PC-3 (cell line): ENCODE data around the gene IGSF9B. TPM values are rescaled to one million over a fixed set of nuclear protein-coding genes. Genes with fewer than 3 reads are reported as not detected.

Experiments
- ATAC-seq: fragments of 200-7000 bp; cut with Tn5 transposase; 2 replicates; pipeline ENCODE4 v1.9.1; 2020; ENCODE audit warnings: mild to moderate bottlenecking, moderate library complexity
- BruUV-seq: library from RNA; stranded (reverse); fragments of 400-500 nt; replicated peaks from 2 replicates; lab custom pipeline; 2021; lab: Mats Ljungman, UMichigan
- CTCF ChIA-PET: fragments of 300-600 bp; sonication (Branson Sonifier 250); formaldehyde crosslinking; loops from one replicate; lab custom pipeline; 2022; ENCODE audit warnings: antibody characterized with exemption; lab: Charles Lee
- POLR2A ChIA-PET: fragments of 300-600 bp; sonication (Branson Sonifier 250); formaldehyde crosslinking; loops from one replicate; lab custom pipeline; 2022; ENCODE audit warnings: antibody characterized with exemption; ENCODE audit not compliant: unreplicated experiment; lab: Charles Lee
- DNase-seq: peaks from one replicate; pipeline ENCODE4 v3.0.0-alpha.2; 2015
- H2AFZ ChIP-seq: fragments of 300-600 bp; sonication (generic); 2 replicates; pipeline ENCODE4 v1.6.0; 2016; ENCODE audit warnings: antibody characterized with exemption, low read length
- H3F3A ChIP-seq: fragments of 300-600 bp; sonication (generic); one replicate; pipeline ENCODE4 v1.6.0; 2017; ENCODE audit warnings: antibody characterized with exemption, low read length, control low read depth, mild to moderate bottlenecking; ENCODE audit not compliant: unreplicated experiment
- H3K27ac ChIP-seq: fragments of 300-600 bp; sonication (generic); 2 replicates; pipeline ENCODE4 v1.5.1; 2016; ENCODE audit warnings: mild to moderate bottlenecking, low read length
- H3K27me3 ChIP-seq: fragments of 300-600 bp; sonication (generic); 2 replicates; pipeline ENCODE4 v1.6.1; 2016; ENCODE audit warnings: low read length, mixed read lengths
- H3K36me3 ChIP-seq: fragments of 300-600 bp; sonication (generic); 2 replicates; pipeline ENCODE4 v1.6.1; 2016; ENCODE audit warnings: low read depth, mixed run types, low read length, mixed read lengths
- H3K4me1 ChIP-seq: fragments of 300-600 bp; sonication (generic); 2 replicates; pipeline ENCODE4 v1.5.1; 2016; ENCODE audit warnings: low read length; ENCODE audit not compliant: insufficient read depth
- H3K4me2 ChIP-seq: fragments of 300-600 bp; sonication (generic); 2 replicates; pipeline ENCODE4 v1.6.0; 2016; ENCODE audit warnings: low read length
- H3K4me3 ChIP-seq: fragments of 300-600 bp; sonication (generic); 2 replicates; pipeline ENCODE4 v1.5.1; 2016; ENCODE audit warnings: mild to moderate bottlenecking, low read length, mixed read lengths
- H3K79me2 ChIP-seq: fragments of 300-600 bp; sonication (generic); 2 replicates; pipeline ENCODE4 v1.6.1; 2017; ENCODE audit warnings: low read length, mixed read lengths
- H3K9ac ChIP-seq: fragments of 300-600 bp; sonication (generic); 2 replicates; pipeline ENCODE4 v1.6.0; 2016; ENCODE audit warnings: mild to moderate bottlenecking, low read length
- H3K9me2 ChIP-seq: fragments of 300-600 bp; sonication (generic); replicated peaks from 2 replicates; pipeline ENCODE4 v1.6.1; 2016; ENCODE audit warnings: mixed run types, low read length, mixed read lengths
- H3K9me3 ChIP-seq: fragments of 300-600 bp; sonication (generic); 2 replicates; pipeline ENCODE4 v1.6.1; 2016; ENCODE audit warnings: low read length, mixed read lengths
- H4K20me1 ChIP-seq: fragments of 300-600 bp; sonication (generic); 2 replicates; pipeline ENCODE4 v1.6.1; 2016; ENCODE audit warnings: low read length, mixed read lengths
- CTCF ChIP-seq: fragments of 300-600 bp; sonication (generic); conservative IDR thresholded peaks from 2 replicates; pipeline ENCODE4 v1.5.1; 2017; ENCODE audit warnings: antibody characterized with exemption, low read depth, mild to moderate bottlenecking, low read length
- EZH2 ChIP-seq: fragments of 300-600 bp; sonication (generic); IDR thresholded peaks from one replicate; pipeline ENCODE4 v1.6.1; 2017; ENCODE audit warnings: antibody characterized with exemption, mild to moderate bottlenecking, low read length; ENCODE audit not compliant: unreplicated experiment
- EZH2phosphoT487 ChIP-seq: fragments of 300-600 bp; sonication (generic); IDR thresholded peaks from 2 replicates; pipeline ENCODE4 v1.6.1; 2018; ENCODE audit warnings: mild to moderate bottlenecking, antibody characterized with exemption, low read length, borderline replicate concordance
- intact Hi-C: fragments of 100-400 bp; cut with micrococcal nuclease; formaldehyde crosslinking; loops from 2 replicates; pipeline ENCODE4 v1.9.0; 2023
- total RNA-seq: library from RNA; depleted of rRNA; stranded (reverse); fragments of >200 nt; gene quantifications from 2 replicates; pipeline ENCODE4 v1.2.3, GENCODE V29; 2014

IGSF9B gene
- total RNA-seq, 1 experiment from 2014 or later, result 0.58 TPM

- ChIA-PET POLR2A (no interaction called here), CTCF (no interaction called here)
- Histone ChIP-seq H4K20me1 (no peaks in the 10 kb centered on the region), H3K27me3 (peaks cover 20% of the 10 kb centered on the region), H3K27ac (no peak overlapping the region), H3K9me3 (no peaks in the 10 kb centered on the region), H2AFZ (no peak overlapping the region), H3K4me2 (no peak overlapping the region), H3K79me2 (no peaks in the 10 kb centered on the region), H3K4me1 (no peaks in the 10 kb centered on the region), H3K36me3 (no peaks in the 10 kb centered on the region), H3F3A (no peaks in the 10 kb centered on the region), H3K9ac (no peak overlapping the region), H3K9me2 (no peaks in the 10 kb centered on the region), H3K4me3 (no peak overlapping the region)
- DNase-seq (no peak), ATAC-seq (no peak)
- intact Hi-C loops, result no loop called here
- TF ChIP-seq EZH2 (no peak), CTCF (no peak), EZH2phosphoT487 (no peak)
- BruUV-seq, result no TSS peak
Measured at GRCh38 chr11:133895061-133895479, 61.7 kb downstream of the IGSF9B start.

- H3F3A ChIP-seq, result no peaks in the 10 kb centered on the region
- no peak overlapping the region for H3K9ac ChIP-seq
- H3K4me2 ChIP-seq, result no peak overlapping the region
- no peak for TF ChIP-seq EZH2
- H3K4me3 ChIP-seq, result no peak overlapping the region
- H3K4me1 ChIP-seq, result no peaks in the 10 kb centered on the region
- intact Hi-C loops, result no loop called here
- H3K36me3 ChIP-seq, result no peaks in the 10 kb centered on the region
- no peaks in the 10 kb centered on the region for H4K20me1 ChIP-seq
- BruUV-seq, result no TSS peak
- H3K27me3 ChIP-seq, result peaks cover 20% of the 10 kb centered on the region
- H3K27ac ChIP-seq, result no peak overlapping the region
- no peak overlapping the region for H2AFZ ChIP-seq
- H3K79me2 ChIP-seq, result no peaks in the 10 kb centered on the region
- H3K9me2 ChIP-seq, result no peaks in the 10 kb centered on the region
- POLR2A ChIA-PET, result no interaction called here
- DNase-seq (no peak), ATAC-seq (no peak)
- H3K9me3 ChIP-seq, result peaks cover 11% of the 10 kb centered on the region; the same call in 1 of the 2 replicates
- CTCF ChIA-PET, result no interaction called here
Measured at GRCh38 chr11:133893381-133893780, 63.4 kb downstream of the IGSF9B start.

GRCh38 chr11:133892584-133893380 lies 64.0 kb downstream of the IGSF9B start:
- Histone ChIP-seq H3K9me3 (peaks cover 15% of the 10 kb centered on the region; the same call in 1 of the 2 replicates), H3K4me1 (no peaks in the 10 kb centered on the region), H3K9me2 (no peaks in the 10 kb centered on the region), H3K27ac (no peak overlapping the region), H3K4me2 (no peak overlapping the region), H3K79me2 (no peaks in the 10 kb centered on the region), H3K36me3 (no peaks in the 10 kb centered on the region), H3K9ac (no peak overlapping the region), H4K20me1 (no peaks in the 10 kb centered on the region), H2AFZ (no peak overlapping the region), H3K27me3 (peaks cover 20% of the 10 kb centered on the region), H3K4me3 (no peak overlapping the region), H3F3A (no peaks in the 10 kb centered on the region)
- TF ChIP-seq CTCF (no peak), EZH2 (no peak), EZH2phosphoT487 (no peak)
- no peak for ATAC-seq
- ChIA-PET POLR2A (no interaction called here), CTCF (no interaction called here)
- no peak for DNase-seq
- intact Hi-C loops, result no loop called here
- no TSS peak for BruUV-seq
